B cell (primary cell): ENCODE results near the gene HSPD1.

ENCODE experiments used
- EZH2 ChIP-seq: IDR thresholded peaks from 2 replicates; pipeline ENCODE4 v1.6.1; 2012; ENCODE audit warnings: borderline replicate concordance, low read depth, mild to moderate bottlenecking, moderate library complexity, low read length; ENCODE audit not compliant: insufficient read depth, poor library complexity, severe bottlenecking
- TF ChIP-seq, protein P1 (sequence below): fragments of 200-600 bp; IDR thresholded peaks from one replicate; pipeline ENCODE4 v1.8.0; 2022; ENCODE audit warnings: antibody characterized with exemption, mild to moderate bottlenecking

DNA sequence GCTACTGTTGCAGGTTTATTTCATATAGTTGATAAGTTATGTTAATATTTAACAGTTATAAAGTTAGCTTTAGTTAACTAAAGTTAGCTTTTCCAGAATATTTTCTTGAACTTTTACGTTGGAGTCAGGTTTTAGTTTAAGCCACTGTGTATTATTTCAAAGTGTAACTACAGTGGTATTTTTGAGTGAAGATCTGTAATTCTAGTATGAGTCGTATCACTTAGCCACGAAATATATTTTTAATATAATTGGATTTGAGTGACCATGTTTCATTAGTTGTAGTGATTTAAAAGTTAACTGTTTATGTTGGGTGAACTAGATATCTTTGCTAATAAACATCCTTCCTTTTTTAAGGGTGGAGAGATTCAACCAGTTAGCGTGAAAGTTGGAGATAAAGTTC is 3.0 kb upstream of the HSPD1 start:
- TF ChIP-seq EZH2, result no peak
- TF ChIP-seq, protein P1, sequence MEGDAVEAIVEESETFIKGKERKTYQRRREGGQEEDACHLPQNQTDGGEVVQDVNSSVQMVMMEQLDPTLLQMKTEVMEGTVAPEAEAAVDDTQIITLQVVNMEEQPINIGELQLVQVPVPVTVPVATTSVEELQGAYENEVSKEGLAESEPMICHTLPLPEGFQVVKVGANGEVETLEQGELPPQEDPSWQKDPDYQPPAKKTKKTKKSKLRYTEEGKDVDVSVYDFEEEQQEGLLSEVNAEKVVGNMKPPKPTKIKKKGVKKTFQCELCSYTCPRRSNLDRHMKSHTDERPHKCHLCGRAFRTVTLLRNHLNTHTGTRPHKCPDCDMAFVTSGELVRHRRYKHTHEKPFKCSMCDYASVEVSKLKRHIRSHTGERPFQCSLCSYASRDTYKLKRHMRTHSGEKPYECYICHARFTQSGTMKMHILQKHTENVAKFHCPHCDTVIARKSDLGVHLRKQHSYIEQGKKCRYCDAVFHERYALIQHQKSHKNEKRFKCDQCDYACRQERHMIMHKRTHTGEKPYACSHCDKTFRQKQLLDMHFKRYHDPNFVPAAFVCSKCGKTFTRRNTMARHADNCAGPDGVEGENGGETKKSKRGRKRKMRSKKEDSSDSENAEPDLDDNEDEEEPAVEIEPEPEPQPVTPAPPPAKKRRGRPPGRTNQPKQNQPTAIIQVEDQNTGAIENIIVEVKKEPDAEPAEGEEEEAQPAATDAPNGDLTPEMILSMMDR, result no peak
